ENCODE data around the gene PSMB8.
"Not testable (repeated sequence)": the region's sequence is repeated elsewhere in the genome, so short reads cannot be mapped to it uniquely, and the experiment has no call there.

Gene PSMB8

DNA sequence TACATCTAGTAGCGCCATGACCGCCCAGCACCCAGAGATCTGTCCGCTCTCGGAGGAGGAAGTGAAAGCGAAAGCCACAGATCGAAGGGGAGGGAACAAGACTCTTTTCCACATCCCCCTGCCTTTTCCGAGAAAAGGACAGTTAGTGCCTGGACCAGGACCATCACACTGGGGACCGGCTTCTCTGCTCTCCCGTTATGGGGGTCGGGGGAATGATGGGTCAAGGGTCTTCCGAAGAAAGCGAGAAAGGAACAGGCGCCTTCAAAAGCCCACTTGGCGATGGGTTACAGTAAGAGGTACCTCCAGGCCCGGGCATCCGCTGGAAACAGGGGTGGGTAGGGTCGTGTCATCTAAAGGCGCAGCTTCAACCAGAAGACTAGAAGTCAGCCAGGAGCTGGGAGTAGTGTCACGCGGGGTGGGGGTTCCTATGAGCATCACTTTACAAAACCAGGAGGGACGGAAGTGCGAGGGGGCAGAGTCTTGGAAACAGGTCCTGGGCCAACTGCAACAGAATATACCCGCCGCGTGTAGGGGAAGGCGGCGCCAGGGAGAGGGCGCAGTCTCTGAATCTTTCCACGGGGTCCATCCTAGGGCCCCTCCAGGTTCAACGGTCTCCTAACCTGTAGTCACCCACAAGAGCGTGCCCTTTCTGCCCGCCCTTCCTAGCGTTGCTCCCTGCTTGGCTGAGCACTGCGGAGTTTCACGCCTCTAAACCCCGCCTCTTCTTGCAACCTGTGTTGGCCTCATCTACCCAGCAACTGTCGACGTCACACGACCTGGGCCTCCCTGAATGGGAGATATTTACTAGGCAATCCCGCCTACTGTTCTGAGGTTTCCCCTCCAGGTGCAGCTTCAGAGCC, at the start of gene PSMB8:
Gene PSMB8, minus strand, starts transcription at position 69 of the 860 bp plus-strand sequence. Its CDS starts 51 bp downstream, at position 18.
- peak; percentile 92 for DNase-seq (ENCODE audit: low spot score)

DNA sequence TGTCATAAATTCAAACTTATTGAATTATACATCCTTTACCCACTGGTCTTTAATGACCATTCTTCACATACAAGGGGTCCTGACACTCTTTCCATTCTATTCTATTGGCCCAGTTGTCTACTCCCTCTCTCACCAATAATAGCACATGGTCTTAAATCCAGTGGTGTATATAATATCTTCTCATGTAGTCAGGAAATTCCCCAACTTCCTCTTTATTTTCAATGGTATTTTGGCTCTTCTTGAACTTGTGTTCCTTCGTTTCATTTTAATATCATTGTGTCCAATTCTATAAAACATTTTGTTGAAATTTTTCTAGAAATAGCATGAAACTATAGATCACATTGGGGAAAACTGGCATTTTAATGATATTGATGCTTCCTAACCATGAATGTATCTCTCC, 47.0 kb upstream of the PSMB8 start:
- no peak for DNase-seq (ENCODE audit: low spot score)

DNA sequence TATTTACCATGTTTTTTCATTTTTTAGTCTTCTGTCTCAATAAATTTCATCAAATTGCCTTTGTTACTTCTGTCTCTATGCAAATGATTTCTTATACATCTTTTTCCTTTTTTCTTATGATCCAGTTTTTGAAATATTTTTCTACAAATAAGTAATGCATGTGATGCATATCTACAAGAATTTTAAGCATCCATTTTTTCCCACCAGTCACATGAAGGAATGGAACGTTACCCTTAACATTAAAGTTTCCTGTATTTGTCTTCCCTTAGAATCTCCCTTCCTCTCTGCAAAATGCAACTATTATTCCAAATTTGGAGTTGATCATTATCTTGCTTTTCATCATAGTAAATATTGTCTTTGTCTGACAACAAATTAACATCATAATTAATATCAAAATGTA, 45.7 kb upstream of the PSMB8 start:
- no peak for DNase-seq (ENCODE audit: low spot score)

DNA sequence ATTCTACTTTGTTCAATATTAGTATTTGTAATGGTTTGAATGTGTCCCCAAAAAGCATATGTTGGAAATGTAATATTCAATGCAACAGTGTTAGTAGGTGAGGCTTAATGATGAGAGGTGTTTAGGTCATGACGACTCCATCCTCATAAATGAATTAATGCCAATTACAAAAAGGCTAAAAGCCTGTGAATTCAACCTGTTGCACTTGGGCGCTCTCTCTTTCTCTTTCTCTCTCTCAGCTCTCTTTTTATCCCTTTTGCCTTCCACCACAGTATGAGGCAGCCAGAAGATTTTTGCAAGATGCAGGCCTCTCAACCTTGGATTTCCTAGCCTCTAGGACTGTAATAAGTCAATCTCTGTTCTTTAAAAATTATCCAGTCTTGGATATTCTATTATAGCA, 44.7 kb upstream of the PSMB8 start:
- no peak for DNase-seq (ENCODE audit: low spot score)

DNA sequence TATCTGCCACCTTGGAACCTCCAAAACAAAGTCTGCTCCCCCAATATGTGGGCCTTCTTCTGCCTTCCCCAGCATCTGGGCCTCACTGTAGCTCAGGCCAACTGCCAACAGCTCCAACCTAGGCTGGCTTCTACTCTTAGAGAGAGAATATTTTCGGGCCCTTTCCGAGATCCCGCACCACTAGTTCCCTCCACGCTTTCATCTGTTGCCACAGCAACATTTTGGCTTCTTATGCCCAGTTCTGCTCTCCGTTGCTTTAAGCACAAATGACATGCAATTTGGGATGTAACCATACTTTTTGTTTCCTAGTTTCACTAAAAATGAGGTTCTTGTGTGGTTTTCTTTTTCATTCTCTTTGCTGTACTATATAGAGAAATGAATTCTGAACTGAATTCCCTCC, 43.8 kb upstream of the PSMB8 start:
- DNase-seq (ENCODE audit: low spot score) = no peak

DNA sequence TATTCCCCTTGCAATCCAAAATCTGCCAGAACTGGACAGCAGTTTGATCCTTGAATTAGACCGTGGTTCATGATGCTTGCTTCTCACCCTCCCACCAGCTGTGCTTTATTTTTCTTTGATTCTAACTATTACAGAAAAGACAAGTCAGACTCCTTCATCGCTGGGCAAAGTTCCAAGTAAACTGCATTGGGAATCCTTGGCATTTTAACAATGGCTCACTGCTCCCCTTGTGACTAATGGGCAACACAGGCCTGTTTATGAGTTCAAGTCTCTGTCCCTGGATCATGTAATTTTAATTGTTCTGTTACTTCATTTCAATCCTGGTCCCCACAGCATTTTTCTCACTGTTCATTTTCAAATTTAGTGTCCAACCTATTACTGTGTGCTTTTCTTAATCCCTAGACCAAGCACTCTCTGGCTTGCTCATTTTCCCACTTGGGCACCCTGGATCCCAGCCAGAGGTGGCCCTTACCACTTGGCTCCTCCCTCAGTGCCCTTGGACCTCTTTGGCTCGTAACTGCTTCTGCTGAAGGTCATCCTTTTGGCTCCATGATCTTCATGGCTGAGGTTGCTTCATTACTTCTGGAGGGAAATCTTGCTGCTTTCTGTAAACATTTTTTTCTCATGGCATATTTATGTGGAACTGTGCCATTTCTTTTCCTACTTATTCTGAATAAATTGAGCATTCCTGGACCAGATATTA, 43.0 kb upstream of the PSMB8 start:
- peak; percentile 68 for DNase-seq (ENCODE audit: low spot score)

DNA sequence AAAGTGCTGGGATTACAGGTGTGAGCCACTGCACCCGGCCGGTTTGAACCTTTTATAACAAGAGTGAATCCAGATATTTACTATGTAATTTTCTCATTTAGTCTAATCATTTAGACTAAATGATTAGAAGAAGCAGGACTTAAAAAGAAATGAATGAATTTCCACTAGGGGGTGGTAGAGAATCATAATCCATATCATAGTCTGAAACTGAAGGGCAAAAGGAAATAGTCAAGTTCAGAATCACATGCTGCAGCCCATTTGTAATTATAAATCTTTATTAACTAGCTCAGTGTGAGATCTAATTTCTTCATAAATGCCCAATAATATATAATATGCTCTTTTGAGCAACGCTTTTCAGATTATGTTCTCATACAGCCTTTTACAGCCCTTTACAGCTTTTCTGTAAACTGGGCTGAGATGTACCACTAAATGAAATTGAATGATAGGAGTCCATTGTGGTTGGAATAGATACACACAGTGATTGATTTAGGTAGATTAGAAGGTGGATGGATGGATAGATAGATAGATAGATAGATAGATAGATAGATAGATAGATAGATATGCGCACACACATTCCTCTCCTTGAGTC, 41.9 kb upstream of the PSMB8 start:
- peak; percentile 55 for DNase-seq (ENCODE audit: low spot score)

DNA sequence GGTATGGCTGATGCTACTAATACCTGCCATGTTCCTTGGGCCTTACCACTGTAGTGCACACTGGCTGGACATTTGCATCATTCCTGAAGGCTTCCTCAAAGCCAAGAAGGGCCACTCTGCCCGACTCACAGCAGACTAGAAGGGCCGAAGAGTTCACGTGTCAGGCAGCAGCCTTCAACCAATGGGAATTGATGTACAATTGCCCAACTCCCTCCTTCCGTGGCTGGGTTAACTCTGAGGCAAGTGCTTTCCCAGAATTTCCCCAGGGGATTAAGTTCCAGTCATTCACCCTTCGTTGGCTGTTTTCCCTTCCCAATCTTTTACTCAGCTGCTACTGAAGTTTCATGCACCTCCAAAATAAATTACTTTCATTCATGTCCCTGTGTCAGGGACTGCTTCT, 39.9 kb upstream of the PSMB8 start:
- DNase-seq (ENCODE audit: low spot score) = peak; percentile 49

DNA sequence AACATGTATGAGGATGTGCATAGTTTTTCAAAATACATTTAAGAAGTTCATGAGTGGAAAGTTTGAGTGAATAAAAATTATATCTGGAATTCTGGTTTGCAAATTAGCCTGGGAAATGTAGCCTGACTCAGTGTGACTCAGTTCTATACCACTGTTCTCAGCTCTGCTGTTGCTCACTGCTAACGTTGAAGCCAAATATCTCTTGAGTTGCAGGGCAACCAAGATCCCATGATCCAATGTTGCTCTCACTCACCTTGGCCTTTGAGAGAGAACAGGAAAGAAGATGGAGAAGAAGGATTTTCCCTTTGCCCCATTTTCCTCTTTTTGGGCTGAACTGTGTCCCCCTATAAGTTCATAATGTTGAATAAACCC, 39.0 kb upstream of the PSMB8 start:
- DNase-seq (ENCODE audit: low spot score) = peak; percentile 66

DNA sequence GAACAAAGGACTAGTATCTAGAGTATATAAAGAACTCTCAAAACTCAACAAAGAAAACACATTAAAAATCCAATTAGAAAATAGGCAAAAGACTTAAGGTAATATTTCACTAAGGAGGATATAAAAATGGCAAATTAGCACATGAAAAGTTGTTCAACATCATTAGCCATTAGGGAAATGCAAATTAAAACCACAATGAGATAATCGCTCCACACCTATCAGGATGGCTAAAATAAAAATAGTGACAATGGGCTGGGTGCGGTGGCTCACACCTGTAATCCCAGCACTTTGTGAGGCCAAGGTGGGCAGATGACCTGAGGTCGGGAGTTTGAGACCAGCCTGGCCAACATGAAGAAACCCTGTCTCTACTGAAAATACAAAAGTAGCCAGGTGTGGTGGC, 37.1 kb upstream of the PSMB8 start:
- DNase-seq (ENCODE audit: low spot score) = not testable (repeated sequence)

DNA sequence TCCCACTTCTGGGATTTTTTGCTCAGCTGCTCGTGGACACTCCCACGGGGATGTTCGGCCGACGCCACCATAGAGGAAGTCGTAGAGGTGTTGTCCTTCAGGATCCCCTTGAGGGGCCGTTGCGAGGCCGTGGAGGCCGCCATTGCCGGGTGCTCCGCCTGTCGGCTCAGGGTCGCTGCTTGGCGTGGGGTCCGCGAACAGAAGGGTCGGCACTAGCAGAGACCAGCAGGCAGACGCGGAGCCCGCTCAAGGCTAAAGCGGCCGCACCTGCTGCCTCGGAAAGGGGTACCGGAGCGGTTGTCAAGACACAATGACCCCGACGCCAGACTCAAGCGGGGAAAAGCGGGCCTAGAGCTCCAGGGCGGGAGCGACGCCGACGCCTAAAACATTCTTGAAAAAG, 35.8 kb upstream of the PSMB8 start:
- no peak for DNase-seq (ENCODE audit: low spot score)

DNA sequence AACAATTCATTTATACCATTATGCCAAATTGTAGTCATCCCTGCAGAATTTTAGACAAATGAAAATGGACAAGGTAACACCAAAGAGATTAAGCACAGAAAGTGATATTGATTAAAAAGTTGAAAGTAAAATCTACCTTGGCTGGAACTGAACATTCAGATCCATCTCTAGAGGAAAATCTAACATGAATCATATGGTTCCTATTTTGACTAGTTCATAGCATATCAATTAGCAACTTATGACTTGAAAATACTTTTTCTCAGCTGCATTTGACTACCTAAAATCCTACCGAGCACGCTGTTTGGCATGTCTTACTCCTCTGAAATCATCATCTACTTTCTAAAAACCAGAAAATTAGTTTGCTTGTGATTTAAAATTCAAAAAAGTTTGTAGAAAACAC, 32.8 kb upstream of the PSMB8 start:
- no peak for DNase-seq (ENCODE audit: low spot score)

DNA sequence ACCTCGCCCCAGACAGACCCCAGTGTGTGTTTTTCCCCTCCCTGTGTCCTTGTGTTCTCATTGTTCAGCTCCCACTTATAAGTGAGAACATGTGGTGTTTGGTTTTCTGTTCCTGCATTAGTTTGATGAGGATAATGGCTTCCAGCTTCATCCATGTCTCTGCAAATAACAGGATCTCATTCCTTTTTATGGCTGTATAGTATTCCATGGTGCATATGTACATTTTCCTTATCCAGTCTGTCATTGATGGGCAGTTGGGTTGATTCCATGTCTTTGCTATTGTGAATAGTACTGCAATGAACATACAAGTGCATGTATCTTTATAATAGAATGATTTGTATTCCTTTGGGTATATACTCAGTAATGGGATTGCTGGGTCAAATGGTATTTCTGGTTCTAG, 30.1 kb upstream of the PSMB8 start:
- not testable (repeated sequence) for DNase-seq (ENCODE audit: low spot score)

DNA sequence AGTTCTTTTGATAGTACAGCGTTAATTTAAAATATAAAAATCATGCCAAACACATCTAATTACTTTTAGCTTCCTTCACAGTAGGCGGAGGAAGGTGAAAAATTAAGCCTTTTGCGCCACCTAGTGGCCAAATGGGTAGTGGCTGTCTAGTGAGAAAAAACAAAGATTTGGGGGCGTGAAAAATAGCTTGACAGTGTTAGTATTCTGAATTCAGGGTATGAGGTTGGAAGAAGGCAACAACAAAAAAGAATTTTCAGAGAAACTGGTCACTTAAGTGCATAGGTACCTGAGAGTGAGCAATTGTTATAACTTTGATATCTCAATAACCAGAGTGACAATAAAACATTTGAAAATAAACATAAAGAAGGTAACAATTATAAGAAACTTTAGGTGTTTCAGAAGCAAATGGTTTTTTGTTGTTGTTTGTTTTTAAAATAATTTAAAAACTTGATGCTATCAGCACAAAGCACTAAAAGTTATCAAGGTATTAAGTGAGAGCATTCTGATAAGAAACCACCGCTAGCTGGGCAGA, 24.5 kb upstream of the PSMB8 start:
- DNase-seq (ENCODE audit: low spot score) = peak; percentile 54

DNA sequence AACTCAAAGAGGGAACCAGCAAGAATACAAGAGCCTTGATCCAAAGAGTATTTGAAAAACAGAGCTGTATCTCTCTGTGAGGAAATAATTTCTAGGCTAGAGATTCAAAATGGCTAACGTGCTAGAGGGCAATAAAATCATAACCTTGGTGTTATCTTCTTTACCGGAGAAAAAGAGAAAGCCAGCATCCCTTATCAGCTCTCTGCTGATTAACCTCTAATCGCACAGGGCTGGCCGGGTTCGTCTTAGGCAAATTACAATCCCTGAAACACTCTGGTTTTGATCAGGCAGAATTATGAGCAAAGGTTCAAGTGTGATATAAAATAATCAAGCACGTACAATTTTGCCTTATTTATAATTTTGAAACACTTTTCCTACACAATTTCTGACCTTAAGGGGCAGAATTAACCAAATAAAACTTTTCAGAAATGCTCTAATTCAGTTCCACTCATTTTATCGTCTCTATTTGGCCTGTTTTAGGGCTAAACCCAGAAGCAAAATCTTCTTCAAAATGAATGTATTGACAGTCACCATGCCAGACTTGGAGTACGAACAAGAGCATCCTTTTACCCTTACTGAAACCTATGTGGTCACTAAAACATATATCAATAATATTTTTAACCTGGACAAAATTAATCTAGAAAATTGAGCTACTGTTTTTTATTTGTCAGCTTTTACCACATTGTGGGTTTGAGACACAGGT, 23.9 kb upstream of the PSMB8 start:
- no peak for DNase-seq (ENCODE audit: low spot score)

DNA sequence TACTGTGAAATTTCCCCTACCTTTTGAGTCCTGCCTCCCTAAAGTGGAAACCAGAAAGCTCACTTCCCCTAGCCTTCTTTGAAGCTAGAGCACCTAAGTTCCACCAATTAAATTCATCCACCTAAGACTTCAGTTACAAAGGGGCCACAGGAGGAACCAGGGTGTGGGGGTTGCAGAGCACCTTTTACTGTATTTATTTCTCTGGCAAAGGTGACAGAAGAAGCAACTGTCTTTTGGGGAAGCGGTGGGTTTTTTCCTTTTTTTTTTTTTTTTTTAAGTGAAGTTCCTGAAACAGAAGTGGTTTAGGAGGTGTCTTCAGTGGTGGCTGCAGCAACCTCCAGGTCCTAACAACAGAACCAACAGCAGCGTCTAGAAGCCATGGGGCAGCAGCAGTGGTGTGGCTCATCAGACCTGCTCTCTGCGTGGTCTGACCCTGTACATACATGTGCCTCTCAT, 23.2 kb upstream of the PSMB8 start:
- no peak for DNase-seq (ENCODE audit: low spot score)

DNA sequence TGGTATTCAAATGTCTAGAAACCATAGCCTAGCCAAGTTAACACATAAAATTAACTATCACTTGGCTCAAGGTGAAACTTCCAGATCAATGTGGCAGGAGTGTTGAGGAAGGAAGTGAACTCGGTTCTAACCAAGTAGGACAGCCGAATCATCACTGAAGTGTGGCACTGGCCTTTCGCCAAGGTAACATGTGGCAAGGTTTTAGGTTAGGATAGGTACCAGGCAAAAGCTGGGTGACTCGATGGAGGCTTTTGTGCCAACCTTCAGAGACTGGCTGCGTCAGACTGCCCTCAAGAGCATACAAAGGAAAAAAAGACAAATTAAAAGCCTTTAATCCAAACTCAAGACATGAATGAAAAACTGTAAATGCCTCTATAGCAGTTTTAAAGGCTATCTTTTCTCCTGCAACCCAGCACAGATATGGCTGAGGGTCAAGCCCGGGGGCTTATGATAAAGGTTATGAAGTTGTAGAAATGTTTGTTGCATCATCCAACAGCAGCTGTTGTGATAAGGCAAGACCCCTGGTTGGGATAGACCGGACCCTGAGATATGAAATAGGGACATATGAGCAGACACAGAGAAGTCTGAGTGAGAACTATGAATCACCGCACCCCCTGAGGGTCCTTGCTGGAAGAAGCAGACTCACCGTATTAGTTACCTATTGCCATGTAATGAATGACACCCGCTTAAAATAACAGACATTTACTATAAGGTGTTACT, 22.0 kb upstream of the PSMB8 start:
- no peak for DNase-seq (ENCODE audit: low spot score)

DNA sequence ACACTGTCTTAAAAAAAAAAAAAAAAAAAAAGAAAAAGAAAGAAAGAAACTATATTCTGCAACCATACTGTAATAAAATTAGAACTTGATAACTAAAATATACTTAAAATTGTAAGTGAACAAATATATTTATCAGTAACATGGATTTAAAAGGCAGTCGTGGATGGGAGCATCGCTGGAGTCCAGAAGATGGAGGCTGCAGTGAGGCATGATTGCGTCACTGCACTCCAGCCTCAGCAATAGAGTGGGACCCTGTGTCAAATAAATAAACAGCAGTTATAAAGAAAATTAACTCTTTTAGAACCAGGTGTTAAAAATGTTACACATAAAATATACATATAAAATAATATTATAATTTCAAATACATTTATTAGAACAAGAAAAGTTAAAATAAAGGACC, 18.9 kb upstream of the PSMB8 start:
- DNase-seq (ENCODE audit: low spot score) = no peak

DNA sequence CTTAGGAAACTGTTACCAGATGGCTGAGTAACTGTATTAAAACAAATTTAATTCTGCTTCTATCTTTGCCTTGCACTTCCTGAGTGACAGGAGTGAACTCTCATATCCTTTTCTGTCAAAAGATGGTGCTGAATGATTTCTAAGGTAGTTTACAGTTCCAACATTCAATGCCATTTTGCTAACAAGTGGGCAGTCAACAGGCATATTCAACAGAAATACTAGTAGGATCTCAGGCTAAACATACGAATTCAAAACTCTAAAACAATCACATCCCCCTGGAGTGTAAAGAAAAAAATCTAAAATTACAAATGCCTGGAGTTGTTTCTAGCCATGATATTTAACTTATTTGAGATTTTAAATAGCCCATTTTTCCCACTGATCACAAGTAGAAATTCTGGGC, 16.8 kb upstream of the PSMB8 start:
- no peak for DNase-seq (ENCODE audit: low spot score)

DNA sequence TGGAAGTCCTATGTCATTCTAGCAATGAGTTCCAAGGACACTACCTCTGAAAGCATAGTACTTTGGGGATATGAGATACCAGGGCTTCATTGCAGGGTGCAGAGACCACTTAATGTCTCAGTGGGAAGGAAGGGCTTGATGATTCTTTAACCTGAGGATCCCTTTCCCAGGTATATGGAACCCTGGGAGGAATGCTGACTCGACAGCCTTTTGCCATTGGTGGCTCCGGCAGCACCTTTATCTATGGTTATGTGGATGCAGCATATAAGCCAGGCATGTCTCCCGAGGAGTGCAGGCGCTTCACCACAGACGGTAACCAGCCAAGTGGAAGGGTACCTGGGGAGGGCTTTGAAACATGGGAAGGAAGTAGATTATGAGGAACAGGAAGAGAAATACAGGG, 14.3 kb upstream of the PSMB8 start:
- no peak for DNase-seq (ENCODE audit: low spot score)

DNA sequence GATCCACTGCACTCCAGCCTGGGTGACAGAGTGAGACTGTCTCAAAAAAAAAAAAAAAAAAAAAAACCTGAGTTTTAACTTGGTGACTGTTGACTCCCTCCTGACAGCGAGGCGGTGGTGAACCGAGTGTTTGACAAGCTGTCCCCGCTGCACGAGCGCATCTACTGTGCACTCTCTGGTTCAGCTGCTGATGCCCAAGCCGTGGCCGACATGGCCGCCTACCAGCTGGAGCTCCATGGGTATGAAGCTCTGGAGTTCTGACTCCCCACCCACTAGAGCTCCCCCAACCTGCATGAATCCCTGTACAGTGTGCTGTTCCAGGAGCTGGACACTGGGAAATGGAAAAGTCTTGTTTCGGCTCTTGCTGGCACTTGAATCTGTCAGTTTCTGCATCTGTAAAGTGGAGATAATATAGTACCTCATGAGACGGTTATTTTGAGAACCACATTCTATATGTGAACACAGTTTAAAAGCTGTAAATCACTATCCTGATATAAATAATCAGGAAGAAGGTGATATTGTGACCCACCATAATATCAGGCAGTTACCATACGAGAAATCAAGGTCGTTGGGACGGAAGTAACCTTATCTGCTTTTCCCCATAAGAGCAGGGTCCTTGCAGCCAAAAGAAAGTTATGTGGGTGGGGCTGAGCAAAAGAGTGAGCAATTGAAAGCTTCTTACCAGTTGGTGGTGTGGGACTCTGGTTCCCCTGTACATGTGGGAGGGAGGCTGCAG, 13.5 kb upstream of the PSMB8 start:
- DNase-seq (ENCODE audit: low spot score) = no peak
